B cell (primary cell): ENCODE results near the gene TXNL1. TPM values are rescaled to one million over a fixed set of nuclear protein-coding genes. Genes with fewer than 3 reads are reported as not detected.

ENCODE experiments used
- ATAC-seq: fragments of 200-7000 bp; cut with Tn5 transposase; one replicate; pipeline ENCODE4 v1.10.0; 2021; ENCODE audit warnings: low read depth, mild to moderate bottlenecking, moderate number of reproducible peaks, moderate library complexity
- CTCF ChIA-PET: fragments of 350-600 bp; sonication (Branson Sonifier 250); formaldehyde crosslinking; loops from one replicate; lab custom pipeline; 2021; ENCODE audit warnings: antibody characterized with exemption, inconsistent platforms; lab: Charles Lee
- POLR2A ChIA-PET: fragments of 350-600 bp; sonication (Branson Sonifier 250); formaldehyde crosslinking; loops from one replicate; lab custom pipeline; 2021; ENCODE audit warnings: antibody characterized with exemption; lab: Charles Lee
- DNase-seq: peaks from one replicate; pipeline ENCODE4 v3.0.0; 2013
- H2AFZ ChIP-seq: 2 replicates; pipeline ENCODE4 v1.6.1; 2012; ENCODE audit warnings: mild to moderate bottlenecking, low read depth, low read length; ENCODE audit not compliant: insufficient read depth, poor library complexity, severe bottlenecking
- H3K27ac ChIP-seq, 2 donors: 1 replicate in 1 of 2; 2 replicates in 1 of 2; pipeline ENCODE4 v1.5.1; 2012 to 2013; ENCODE audit warnings: low read length in 2 of 2, mild to moderate bottlenecking in 2 of 2, moderate library complexity in 1 of 2
- H3K27me3 ChIP-seq, 4 experiments: fragments of 200-600 bp in 1 of 4; sonication (generic) in 1 of 4; replicated peaks in 1 of 4; 1 replicate in 2 of 4; 2 replicates in 2 of 4; pipeline versions ENCODE4 v1.6.1 to v1.7.0; 2013 to 2016; ENCODE audit warnings: low read length in 3 of 4, mild to moderate bottlenecking in 2 of 4, mixed read lengths in 1 of 4, moderate library complexity in 1 of 4; ENCODE audit not compliant: insufficient read depth in 4 of 4, control insufficient read depth in 3 of 4; ENCODE audit errors: control extremely low read depth in 1 of 4
- H3K36me3 ChIP-seq, 2 experiments: replicated peaks in 1 of 2; 1 replicate in 1 of 2; 2 replicates in 1 of 2; pipeline versions ENCODE4 v1.6.1 to v1.7.1; 2013; ENCODE audit warnings: low read length in 1 of 2; ENCODE audit not compliant: insufficient read depth in 2 of 2, control insufficient read depth in 1 of 2; ENCODE audit errors: control extremely low read depth in 1 of 2, extremely low read depth in 1 of 2
- H3K4me1 ChIP-seq, 2 donors: fragments of 200-600 bp in 1 of 2; sonication (generic) in 1 of 2; 1 replicate in 1 of 2; 2 replicates in 1 of 2; pipeline versions ENCODE4 v1.5.1 to v1.6.1; 2013 to 2017; ENCODE audit warnings: low read length in 2 of 2; ENCODE audit not compliant: control insufficient read depth in 2 of 2, insufficient read depth in 2 of 2
- H3K4me2 ChIP-seq: replicated peaks from 2 replicates; pipeline ENCODE3; 2012; ENCODE audit warnings: mild to moderate bottlenecking, low read depth, low read length; ENCODE audit not compliant: poor library complexity, severe bottlenecking
- H3K4me3 ChIP-seq, 5 experiments: fragments of 200-600 bp in 1 of 5; sonication (generic) in 1 of 5; 1 replicate in 3 of 5; 2 replicates in 2 of 5; pipeline versions ENCODE4 v1.5.1 to v1.7.0; 2011 to 2016; ENCODE audit warnings: low read length in 4 of 5, mild to moderate bottlenecking in 4 of 5, low read depth in 2 of 5, control low read depth in 1 of 5, moderate library complexity in 1 of 5; ENCODE audit not compliant: insufficient read depth in 1 of 5; ENCODE audit errors: control extremely low read depth in 1 of 5, extremely low read depth in 1 of 5
- H3K79me2 ChIP-seq: fragments of 200-600 bp; sonication (generic); one replicate; pipeline ENCODE4 v1.6.0; 2016; ENCODE audit warnings: low read length; ENCODE audit not compliant: control insufficient read depth, insufficient read depth
- H3K9ac ChIP-seq: fragments of 200-600 bp; sonication (generic); 2 replicates; pipeline ENCODE4 v1.6.1; 2017; ENCODE audit warnings: mild to moderate bottlenecking, low read length, moderate library complexity
- H3K9me3 ChIP-seq, 3 donors: one replicate each; pipeline versions ENCODE4 v1.6.1 to v1.7.1; 2013; ENCODE audit warnings: low read length in 2 of 3; ENCODE audit not compliant: control insufficient read depth in 2 of 3, insufficient read depth in 1 of 3; ENCODE audit errors: control extremely low read depth in 1 of 3
- H4K20me1 ChIP-seq: 2 replicates; pipeline ENCODE4 v1.6.0; 2012; ENCODE audit warnings: mild to moderate bottlenecking, low read length; ENCODE audit not compliant: insufficient read depth, control insufficient read depth, poor library complexity, severe bottlenecking
- H3K27ac Mint-ChIP-seq: one replicate; pipeline ENCODE4 v1.8.0; 2021; ENCODE audit warnings: mixed read lengths
- H3K27me3 Mint-ChIP-seq: one replicate; pipeline ENCODE4 v1.8.0; 2021; ENCODE audit warnings: mixed read lengths
- H3K4me1 Mint-ChIP-seq: one replicate; pipeline ENCODE4 v1.8.0; 2021; ENCODE audit warnings: mixed read lengths
- H3K4me3 Mint-ChIP-seq: one replicate; pipeline ENCODE4 v1.8.0; 2021; ENCODE audit warnings: mixed read lengths
- H3K9me3 Mint-ChIP-seq: one replicate; pipeline ENCODE4 v1.8.0; 2022; ENCODE audit warnings: mixed read lengths; ENCODE audit not compliant: insufficient read depth
- CTCF ChIP-seq: fragments of 200-600 bp; IDR thresholded peaks from one replicate; pipeline ENCODE4 v1.8.0; 2022; ENCODE audit warnings: antibody characterized with exemption, mild to moderate bottlenecking
- EZH2 ChIP-seq: IDR thresholded peaks from 2 replicates; pipeline ENCODE4 v1.6.1; 2012; ENCODE audit warnings: borderline replicate concordance, low read depth, mild to moderate bottlenecking, moderate library complexity, low read length; ENCODE audit not compliant: insufficient read depth, poor library complexity, severe bottlenecking
- WGBS: methylation state at CpG from one replicate; pipeline ENCODE4 v1.1.5; 2013; ENCODE audit warnings: missing lambda C conversion rate; ENCODE audit not compliant: insufficient coverage; 5-methylcytosine and 5-hydroxymethylcytosine counted together
- intact Hi-C: fragments of 100-400 bp; cut with micrococcal nuclease; formaldehyde crosslinking; loops from one replicate; pipeline ENCODE4 v1.10.0; 2022
- polyA plus RNA-seq: library from polyadenylated mRNA; depleted of rRNA; stranded (reverse); fragments of >200 nt; gene quantifications from 2 replicates; pipeline ENCODE4 v1.2.3, GENCODE V29; 2012
- total RNA-seq, 2 donors: library from RNA; stranded (reverse); fragments of 120-200 nt in 1 of 2; gene quantifications; 1 replicate in 1 of 2; 2 replicates in 1 of 2; pipeline versions ENCODE4 v1.2.3 to v1.2.4, GENCODE V29; 2013 to 2022

Gene TXNL1
- total and polyA plus RNA-seq, 2 donors (not counting 1 experiment from before 2014, with no cell fraction given): 20.2 to 45.4 TPM

GRCh38 chr18:56632070-56633022 lies 6.0 kb downstream of the TXNL1 start:
- no peaks in the 10 kb centered on the region for H3K9me3 Mint-ChIP-seq
- no peak overlapping the region for H2AFZ ChIP-seq
- intact Hi-C loops: no loop called here
- no peaks in the 10 kb centered on the region for H3K9me3 ChIP-seq
- ChIA-PET POLR2A (no interaction called here), CTCF (interaction anchor here (1.3 kb wide), 1 partner anchor 16 kb away, joined by 4 read pairs; no protein-coding TSS in a partner anchor)
- TF ChIP-seq EZH2 (no peak), CTCF (no peak)
- no peak overlapping the region for H3K27ac Mint-ChIP-seq
- no peaks in the 10 kb centered on the region for H3K27me3 ChIP-seq
- H3K4me3 ChIP-seq: no peak overlapping the region
- no peak overlapping the region for H3K9ac ChIP-seq
- peaks cover 2 to 13% of the 10 kb centered on the region in 2 donors for H3K4me1 ChIP-seq
- H3K36me3 ChIP-seq: peaks cover 0 to 2% of the 10 kb centered on the region in 2 experiments
- H3K4me3 Mint-ChIP-seq: no peak overlapping the region
- H4K20me1 ChIP-seq: peaks cover 49% of the 10 kb centered on the region
- no peaks in the 10 kb centered on the region for H3K27me3 Mint-ChIP-seq
- no peak overlapping the region for H3K4me2 ChIP-seq
- no peak overlapping the region for H3K27ac ChIP-seq
- WGBS: 100% methylated on average over 1 of the region's 7 CpGs
- peaks cover 50% of the 10 kb centered on the region for H3K4me1 Mint-ChIP-seq
- no peak for DNase-seq
- H3K79me2 ChIP-seq: peaks cover 96% of the 10 kb centered on the region
- ATAC-seq: no peak

GRCh38 chr18:56627991-56628390 lies 10.4 kb downstream of the TXNL1 start:
- H3K4me2 ChIP-seq: no peak overlapping the region
- H3K4me3 Mint-ChIP-seq: no peak overlapping the region
- POLR2A ChIA-PET: no interaction called here
- H3K9ac ChIP-seq: no peak overlapping the region
- no peaks in the 10 kb centered on the region for H3K9me3 Mint-ChIP-seq
- H3K9me3 ChIP-seq: no peaks in the 10 kb centered on the region
- H2AFZ ChIP-seq: no peak overlapping the region
- DNase-seq (no peak), ATAC-seq (no peak)
- no peaks in the 10 kb centered on the region for H3K4me1 ChIP-seq
- peaks cover 6 to 8% of the 10 kb centered on the region in 2 experiments for H3K36me3 ChIP-seq
- H3K27me3 Mint-ChIP-seq: no peaks in the 10 kb centered on the region
- no peaks in the 10 kb centered on the region for H3K27me3 ChIP-seq
- no peak overlapping the region for H3K4me3 ChIP-seq
- TF ChIP-seq CTCF (no peak), EZH2 (no peak)
- H3K27ac ChIP-seq: no peak overlapping the region
- intact Hi-C loops: no loop called here
- peaks cover 50% of the 10 kb centered on the region for H4K20me1 ChIP-seq
- peaks cover 26% of the 10 kb centered on the region for H3K4me1 Mint-ChIP-seq
- H3K27ac Mint-ChIP-seq: no peak overlapping the region
- H3K79me2 ChIP-seq: peaks cover 65% of the 10 kb centered on the region
- CTCF ChIA-PET: interaction anchor here (0.6 kb wide), 1 partner anchor 1079 kb away, joined by 6 read pairs; no protein-coding TSS in a partner anchor
- no CpG with 5 or more reads among the region's 2 CpGs for WGBS
